ENCODE results near the gene LRBA. TPM values are rescaled to one million over a fixed set of nuclear protein-coding genes. Genes with fewer than 3 reads are reported as not detected.

LRBA gene
- polyA plus RNA-seq, 1 donor, result 75.9 TPM

Other genes with a start within 250 kb of the LRBA start
- 3,930 TPM for gene RPS3A, start 84.3 kb upstream of the LRBA start, polyA plus RNA-seq (ENCODE audit: insufficient read length)